ENCODE measurements around the gene CAB39L. TPM values are rescaled to one million over a fixed set of nuclear protein-coding genes. Genes with fewer than 3 reads are reported as not detected.

The CAB39L gene
- total and polyA plus RNA-seq, 4 donors: 5.6 to 13.9 (median 10.0) TPM

GRCh38 chr13:49374585-49375290, 69.1 kb downstream of the CAB39L start:
- DNase-seq (no peak), ATAC-seq (ENCODE audit: insufficient read depth, low FRiP score) (no peak)
- WGBS, 2 donors: 83 to 87% methylated on average over 4 of the region's 4 CpGs
- Histone ChIP-seq H3K27me3 (ENCODE audit: control insufficient read depth in 3 of 3, insufficient read depth in 3 of 3, low read length in 2 of 3) (no peaks in the 10 kb centered on the region), H3K4me1 (ENCODE audit: control insufficient read depth in 5 of 5, insufficient read depth in 5 of 5, low read length in 5 of 5) (peaks cover 0 to 14% (median 5%) of the 10 kb centered on the region in 5 donors), H3K4me3 (no peak overlapping the region), H3K9ac (ENCODE audit: insufficient read depth in 1 of 2, low read length in 2 of 2) (no peak overlapping the region), H3K27ac (ENCODE audit: low read depth in 1 of 2, low read length in 1 of 2) (no peak overlapping the region), H3K36me3 (ENCODE audit: control insufficient read depth in 4 of 4, insufficient read depth in 4 of 4, low read length in 4 of 4) (no peaks in the 10 kb centered on the region), H3K9me3 (ENCODE audit: control insufficient read depth in 4 of 4, insufficient read depth in 3 of 4, low read length in 3 of 4) (no peaks in the 10 kb centered on the region)
- no peak for TF ChIP-seq CTCF (IDR thresholded peaks at IDR 0.05; ENCODE audit: control extremely low read depth, extremely low read depth)

GRCh38 chr13:49373716-49374115, 70.1 kb downstream of the CAB39L start:
- 66 to 84% methylated on average over 2 of the region's 2 CpGs for WGBS, 2 donors
- Histone ChIP-seq H3K27ac (ENCODE audit: low read depth in 1 of 2, low read length in 1 of 2) (no peak overlapping the region), H3K27me3 (ENCODE audit: control insufficient read depth in 3 of 3, insufficient read depth in 3 of 3, low read length in 2 of 3) (no peaks in the 10 kb centered on the region), H3K9me3 (ENCODE audit: control insufficient read depth in 4 of 4, insufficient read depth in 3 of 4, low read length in 3 of 4) (no peaks in the 10 kb centered on the region), H3K4me3 (no peak overlapping the region), H3K36me3 (ENCODE audit: control insufficient read depth in 4 of 4, insufficient read depth in 4 of 4, low read length in 4 of 4) (no peaks in the 10 kb centered on the region), H3K9ac (ENCODE audit: insufficient read depth in 1 of 2, low read length in 2 of 2) (no peak overlapping the region), H3K4me1 (ENCODE audit: control insufficient read depth in 5 of 5, insufficient read depth in 5 of 5, low read length in 5 of 5) (peaks cover 0 to 14% (median 5%) of the 10 kb centered on the region in 5 donors)
- TF ChIP-seq CTCF (IDR thresholded peaks at IDR 0.05; ENCODE audit: control extremely low read depth, extremely low read depth): no peak
- ATAC-seq (ENCODE audit: insufficient read depth, low FRiP score): no peak
- no peak for DNase-seq

GRCh38 chr13:49371943-49372613, 71.8 kb downstream of the CAB39L start:
- no peak overlapping the region for H3K9ac ChIP-seq (ENCODE audit: insufficient read depth in 1 of 2, low read length in 2 of 2)
- no peak overlapping the region for H3K4me3 ChIP-seq
- peaks cover 2 to 14% (median 6%) of the 10 kb centered on the region in 5 donors for H3K4me1 ChIP-seq (ENCODE audit: control insufficient read depth in 5 of 5, insufficient read depth in 5 of 5, low read length in 5 of 5)
- TF ChIP-seq CTCF (IDR thresholded peaks at IDR 0.05; ENCODE audit: control extremely low read depth, extremely low read depth): no peak
- H3K27me3 ChIP-seq (ENCODE audit: control insufficient read depth in 3 of 3, insufficient read depth in 3 of 3, low read length in 2 of 3): no peaks in the 10 kb centered on the region
- no peaks in the 10 kb centered on the region for H3K36me3 ChIP-seq (ENCODE audit: control insufficient read depth in 4 of 4, insufficient read depth in 4 of 4, low read length in 4 of 4)
- WGBS, 2 donors: 62% methylated on average over 4 of the region's 4 CpGs
- no peaks in the 10 kb centered on the region for H3K9me3 ChIP-seq (ENCODE audit: control insufficient read depth in 4 of 4, insufficient read depth in 3 of 4, low read length in 3 of 4)
- peak in 2 of 3 donors; percentile 40 to 78 for DNase-seq
- no peak for ATAC-seq (ENCODE audit: insufficient read depth, low FRiP score)
- H3K27ac ChIP-seq (ENCODE audit: low read depth in 1 of 2, low read length in 1 of 2): no peak overlapping the region

Data from lung (tissue), 12 donors.